HepG2 (cell line): ENCODE results near the gene RBL1. TPM values are rescaled to one million over a fixed set of nuclear protein-coding genes. Genes with fewer than 3 reads are reported as not detected.

ENCODE experiments used
- CBX5 ChIP-seq: sonication (generic); formaldehyde crosslinking; IDR thresholded peaks from 2 replicates; pipeline ENCODE4 v1.4.0; 2020; ENCODE audit warnings: missing genetic modification reagents, borderline replicate concordance
- CC2D1A ChIP-seq: sonication (generic); formaldehyde crosslinking; IDR thresholded peaks from 2 replicates; pipeline ENCODE4 v1.8.1; 2023; ENCODE audit warnings: mild to moderate bottlenecking, missing genetic modification reagents
- CEBPB ChIP-seq: IDR thresholded peaks from 2 replicates; pipeline ENCODE4 v1.6.1; 2011; ENCODE audit warnings: low read depth, low read length, improper control_type of control experiment, borderline replicate concordance
- NFIC ChIP-seq: IDR thresholded peaks from 2 replicates; pipeline ENCODE4 v1.6.1; 2012; ENCODE audit warnings: mild to moderate bottlenecking, low read length, inconsistent platforms
- PAWR ChIP-seq: sonication (generic); formaldehyde crosslinking; IDR thresholded peaks from 2 replicates; pipeline ENCODE4 v1.4.0; 2020; ENCODE audit warnings: missing genetic modification reagents, mild to moderate bottlenecking, borderline replicate concordance
- PRMT3 ChIP-seq: sonication (generic); formaldehyde crosslinking; IDR thresholded peaks from 2 replicates; pipeline ENCODE4 v1.8.1; 2022; ENCODE audit warnings: low read depth, mild to moderate bottlenecking, moderate library complexity, missing genetic modification reagents, borderline replicate concordance
- RFXAP ChIP-seq: sonication (generic); formaldehyde crosslinking; IDR thresholded peaks from 2 replicates; pipeline ENCODE4 v1.4.0; 2020; ENCODE audit warnings: missing genetic modification reagents, borderline replicate concordance
- SP140L ChIP-seq: sonication (generic); formaldehyde crosslinking; IDR thresholded peaks from 2 replicates; pipeline ENCODE4 v1.4.0; 2020; ENCODE audit warnings: missing genetic modification reagents, borderline replicate concordance
- SRF ChIP-seq: IDR thresholded peaks from 2 replicates; pipeline ENCODE4 v1.6.1; 2011; ENCODE audit warnings: mild to moderate bottlenecking, low read depth, low read length, moderate library complexity
- THAP11 ChIP-seq: IDR thresholded peaks from 2 replicates; pipeline ENCODE4 v1.6.1; 2016; ENCODE audit warnings: missing biosample characterization, missing genetic modification reagents
- ZFP36L1 ChIP-seq: sonication (generic); formaldehyde crosslinking; IDR thresholded peaks from 2 replicates; pipeline ENCODE4 v1.8.0; 2022; ENCODE audit warnings: mild to moderate bottlenecking, missing genetic modification reagents, moderate library complexity
- ZNF20 ChIP-seq: sonication (generic); formaldehyde crosslinking; IDR thresholded peaks from 2 replicates; pipeline ENCODE4 v1.4.0; 2020; ENCODE audit warnings: mild to moderate bottlenecking, moderate library complexity, missing genetic modification reagents
- ZNF572 ChIP-seq: sonication (generic); formaldehyde crosslinking; IDR thresholded peaks from 2 replicates; pipeline ENCODE4 v1.5.1; 2020; ENCODE audit warnings: mild to moderate bottlenecking, missing genetic modification reagents
- ZSCAN31 ChIP-seq: sonication (generic); formaldehyde crosslinking; IDR thresholded peaks from 2 replicates; pipeline ENCODE4 v1.5.0; 2020; ENCODE audit warnings: low read depth, mild to moderate bottlenecking, missing genetic modification reagents
- polyA plus RNA-seq, 8 experiments: library from polyadenylated mRNA; depleted of rRNA in 3 of 8; stranded (reverse) in 7 of 8; unstranded in 1 of 8; fragments of >200 nt; fragmentation: Illumina TruSeq in 4 of 8; extraction: Trizol in 4 of 8; gene quantifications; 2 replicates each; pipeline versions ENCODE4 v1.2.1 to v1.2.3, GENCODE V29; 2011 to 2016; ENCODE audit warnings: low read depth in 4 of 8, missing spikeins in 1 of 8, mixed read lengths in 1 of 8; ENCODE audit not compliant: insufficient read depth in 1 of 8
- total RNA-seq, 5 experiments: library from RNA; depleted of rRNA; stranded (reverse); fragments of >200 nt; fragmentation: Illumina TruSeq; extraction: Trizol; gene quantifications; 2 replicates each; pipeline ENCODE4 v1.2.3, GENCODE V29; 2016; ENCODE audit warnings: low read depth in 1 of 5
- TF ChIP-seq, protein P1 (sequence below): sonication (generic); formaldehyde crosslinking; IDR thresholded peaks from 2 replicates; pipeline ENCODE4 v1.4.0; 2020; ENCODE audit warnings: missing genetic modification reagents
- TF ChIP-seq, protein P2 (sequence below): sonication (generic); formaldehyde crosslinking; IDR thresholded peaks from 2 replicates; pipeline ENCODE4 v1.8.1; 2023; ENCODE audit warnings: mild to moderate bottlenecking, inconsistent platforms, moderate library complexity, missing genetic modification reagents, borderline replicate concordance
- TF ChIP-seq, protein P3 (sequence below): sonication (generic); formaldehyde crosslinking; IDR thresholded peaks from 2 replicates; pipeline ENCODE4 v1.5.0; 2020; ENCODE audit warnings: missing genetic modification reagents, mild to moderate bottlenecking, borderline replicate concordance
- TF ChIP-seq, protein P4 (sequence below), 2 experiments: sonication (generic) in 1 of 2; formaldehyde crosslinking in 1 of 2; IDR thresholded peaks; 2 replicates each; pipeline versions ENCODE4 v1.4.0 to v1.6.1; 2018 to 2020; ENCODE audit warnings: missing genetic modification reagents in 2 of 2, borderline replicate concordance in 1 of 2, low read depth in 1 of 2, mild to moderate bottlenecking in 1 of 2, missing biosample characterization in 1 of 2
- TF ChIP-seq, protein P5 (sequence below): sonication (generic); formaldehyde crosslinking; IDR thresholded peaks from 2 replicates; pipeline ENCODE4 v1.5.0; 2020; ENCODE audit warnings: mild to moderate bottlenecking, missing genetic modification reagents, moderate library complexity

The RBL1 gene
- total and polyA plus RNA-seq, 2 of the 13 experiments (the other 11 are each of a cell fraction or from before 2014, with no cell fraction given) = 6.0 to 27.5 TPM

DNA sequence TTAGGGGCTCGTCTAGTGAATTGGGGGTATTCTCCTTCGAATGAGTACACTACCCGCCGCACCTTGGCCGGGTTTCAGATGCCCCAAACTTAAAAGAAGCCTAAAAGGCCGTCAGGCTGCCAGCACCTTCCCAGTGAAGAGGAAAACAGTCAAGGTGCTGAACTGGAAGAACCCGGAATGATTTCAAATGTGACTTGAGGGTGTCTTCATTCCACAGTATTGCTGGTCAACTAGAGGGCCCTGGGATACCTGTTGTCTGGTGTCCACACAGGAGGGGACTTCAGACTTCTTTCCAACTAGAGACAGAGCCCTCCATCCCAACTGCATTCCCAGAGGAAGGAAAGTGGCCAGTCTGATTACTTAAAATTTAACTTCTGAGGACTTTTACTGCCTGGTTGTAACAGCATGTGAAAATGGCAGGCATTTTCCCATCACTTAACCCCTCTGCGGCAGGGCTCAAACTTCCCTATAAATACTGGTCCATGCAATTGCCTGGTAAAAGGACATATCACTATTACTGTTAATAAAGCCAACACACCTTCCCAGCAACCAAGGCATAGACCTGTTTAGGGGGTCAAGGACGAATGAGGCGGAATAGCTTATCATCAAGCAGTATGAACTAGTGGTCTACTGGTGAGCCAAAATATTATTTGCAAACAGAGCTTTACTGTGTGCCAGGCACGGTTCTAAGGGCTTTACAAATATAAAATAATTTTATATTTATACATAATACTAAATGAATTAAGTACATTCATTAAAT lies 143.6 kb downstream of the RBL1 start (continued):
- TF ChIP-seq, protein P1, sequence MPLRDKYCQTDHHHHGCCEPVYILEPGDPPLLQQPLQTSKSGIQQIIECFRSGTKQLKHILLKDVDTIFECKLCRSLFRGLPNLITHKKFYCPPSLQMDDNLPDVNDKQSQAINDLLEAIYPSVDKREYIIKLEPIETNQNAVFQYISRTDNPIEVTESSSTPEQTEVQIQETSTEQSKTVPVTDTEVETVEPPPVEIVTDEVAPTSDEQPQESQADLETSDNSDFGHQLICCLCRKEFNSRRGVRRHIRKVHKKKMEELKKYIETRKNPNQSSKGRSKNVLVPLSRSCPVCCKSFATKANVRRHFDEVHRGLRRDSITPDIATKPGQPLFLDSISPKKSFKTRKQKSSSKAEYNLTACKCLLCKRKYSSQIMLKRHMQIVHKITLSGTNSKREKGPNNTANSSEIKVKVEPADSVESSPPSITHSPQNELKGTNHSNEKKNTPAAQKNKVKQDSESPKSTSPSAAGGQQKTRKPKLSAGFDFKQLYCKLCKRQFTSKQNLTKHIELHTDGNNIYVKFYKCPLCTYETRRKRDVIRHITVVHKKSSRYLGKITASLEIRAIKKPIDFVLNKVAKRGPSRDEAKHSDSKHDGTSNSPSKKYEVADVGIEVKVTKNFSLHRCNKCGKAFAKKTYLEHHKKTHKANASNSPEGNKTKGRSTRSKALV (CRISPR knock-in tag) = 0 out of 2 replicates have a peak, but pooled peaks have one; percentile 49
- TF ChIP-seq THAP11 = no peak
- peak; percentile 9; the same call in 1 of the 2 replicates for TF ChIP-seq SRF
- TF ChIP-seq, protein P2, sequence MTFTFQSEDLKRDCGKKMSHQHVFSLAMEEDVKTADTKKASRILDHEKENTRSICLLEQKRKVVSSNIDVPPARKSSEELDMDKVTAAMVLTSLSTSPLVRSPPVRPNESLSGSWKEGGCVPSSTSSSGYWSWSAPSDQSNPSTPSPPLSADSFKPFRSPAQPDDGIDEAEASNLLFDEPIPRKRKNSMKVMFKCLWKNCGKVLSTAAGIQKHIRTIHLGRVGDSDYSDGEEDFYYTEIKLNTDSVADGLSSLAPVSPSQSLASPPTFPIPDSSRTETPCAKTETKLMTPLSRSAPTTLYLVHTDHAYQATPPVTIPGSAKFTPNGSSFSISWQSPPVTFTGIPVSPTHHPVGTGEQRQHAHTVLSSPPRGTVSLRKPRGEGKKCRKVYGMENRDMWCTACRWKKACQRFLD (CRISPR knock-in tag) = no peak; the same call in 1 of the 2 replicates
- 0 out of 2 replicates have a peak, but pooled peaks have one; percentile 27 for TF ChIP-seq ZNF572
- no peak for TF ChIP-seq SP140L (CRISPR knock-in tag)
- TF ChIP-seq ZSCAN31 (CRISPR knock-in tag) = no peak
- TF ChIP-seq, protein P3, sequence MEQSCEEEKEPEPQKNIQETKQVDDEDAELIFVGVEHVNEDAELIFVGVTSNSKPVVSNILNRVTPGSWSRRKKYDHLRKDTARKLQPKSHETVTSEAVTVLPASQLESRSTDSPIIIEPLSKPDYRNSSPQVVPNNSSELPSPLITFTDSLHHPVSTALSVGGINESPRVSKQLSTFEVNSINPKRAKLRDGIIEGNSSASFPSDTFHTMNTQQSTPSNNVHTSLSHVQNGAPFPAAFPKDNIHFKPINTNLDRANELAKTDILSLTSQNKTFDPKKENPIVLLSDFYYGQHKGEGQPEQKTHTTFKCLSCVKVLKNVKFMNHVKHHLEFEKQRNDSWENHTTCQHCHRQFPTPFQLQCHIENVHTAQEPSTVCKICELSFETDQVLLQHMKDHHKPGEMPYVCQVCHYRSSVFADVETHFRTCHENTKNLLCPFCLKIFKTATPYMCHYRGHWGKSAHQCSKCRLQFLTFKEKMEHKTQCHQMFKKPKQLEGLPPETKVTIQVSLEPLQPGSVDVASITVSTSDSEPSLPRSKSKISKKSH (CRISPR knock-in tag) = no peak
- TF ChIP-seq, protein P4, sequence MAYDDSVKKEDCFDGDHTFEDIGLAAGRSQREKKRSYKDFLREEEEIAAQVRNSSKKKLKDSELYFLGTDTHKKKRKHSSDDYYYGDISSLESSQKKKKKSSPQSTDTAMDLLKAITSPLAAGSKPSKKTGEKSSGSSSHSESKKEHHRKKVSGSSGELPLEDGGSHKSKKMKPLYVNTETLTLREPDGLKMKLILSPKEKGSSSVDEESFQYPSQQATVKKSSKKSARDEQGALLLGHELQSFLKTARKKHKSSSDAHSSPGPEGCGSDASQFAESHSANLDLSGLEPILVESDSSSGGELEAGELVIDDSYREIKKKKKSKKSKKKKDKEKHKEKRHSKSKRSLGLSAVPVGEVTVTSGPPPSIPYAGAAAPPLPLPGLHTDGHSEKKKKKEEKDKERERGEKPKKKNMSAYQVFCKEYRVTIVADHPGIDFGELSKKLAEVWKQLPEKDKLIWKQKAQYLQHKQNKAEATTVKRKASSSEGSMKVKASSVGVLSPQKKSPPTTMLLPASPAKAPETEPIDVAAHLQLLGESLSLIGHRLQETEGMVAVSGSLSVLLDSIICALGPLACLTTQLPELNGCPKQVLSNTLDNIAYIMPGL (CRISPR knock-in tag; IDR thresholded peaks at IDR 0.05; ENCODE audit: borderline replicate concordance in 1 of 2, low read depth in 1 of 2) = peak in 1 of 2 experiments; percentile 15; a peak in 1 of 4 replicates
- TF ChIP-seq ZNF20 (CRISPR knock-in tag) = no peak
- TF ChIP-seq, protein P5, sequence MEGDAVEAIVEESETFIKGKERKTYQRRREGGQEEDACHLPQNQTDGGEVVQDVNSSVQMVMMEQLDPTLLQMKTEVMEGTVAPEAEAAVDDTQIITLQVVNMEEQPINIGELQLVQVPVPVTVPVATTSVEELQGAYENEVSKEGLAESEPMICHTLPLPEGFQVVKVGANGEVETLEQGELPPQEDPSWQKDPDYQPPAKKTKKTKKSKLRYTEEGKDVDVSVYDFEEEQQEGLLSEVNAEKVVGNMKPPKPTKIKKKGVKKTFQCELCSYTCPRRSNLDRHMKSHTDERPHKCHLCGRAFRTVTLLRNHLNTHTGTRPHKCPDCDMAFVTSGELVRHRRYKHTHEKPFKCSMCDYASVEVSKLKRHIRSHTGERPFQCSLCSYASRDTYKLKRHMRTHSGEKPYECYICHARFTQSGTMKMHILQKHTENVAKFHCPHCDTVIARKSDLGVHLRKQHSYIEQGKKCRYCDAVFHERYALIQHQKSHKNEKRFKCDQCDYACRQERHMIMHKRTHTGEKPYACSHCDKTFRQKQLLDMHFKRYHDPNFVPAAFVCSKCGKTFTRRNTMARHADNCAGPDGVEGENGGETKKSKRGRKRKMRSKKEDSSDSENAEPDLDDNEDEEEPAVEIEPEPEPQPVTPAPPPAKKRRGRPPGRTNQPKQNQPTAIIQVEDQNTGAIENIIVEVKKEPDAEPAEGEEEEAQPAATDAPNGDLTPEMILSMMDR (CRISPR knock-in tag) = no peak
- no peak for TF ChIP-seq PRMT3 (CRISPR knock-in tag)
- 0 out of 2 replicates have a peak, but pooled peaks have one; percentile 15 for TF ChIP-seq ZFP36L1 (CRISPR knock-in tag)
- no peak for TF ChIP-seq CEBPB
- TF ChIP-seq CBX5 (CRISPR knock-in tag) = no peak; the same call in 1 of the 2 replicates
- no peak for TF ChIP-seq PAWR (CRISPR knock-in tag)
- no peak for TF ChIP-seq NFIC
- TF ChIP-seq RFXAP (CRISPR knock-in tag) = peak; percentile 78; the same call in 1 of the 2 replicates
- TF ChIP-seq CC2D1A (CRISPR knock-in tag) = 0 out of 2 replicates have a peak, but pooled peaks have one; percentile 41
